T follicular helper cell (primary cell): ENCODE data around the gene HECW1.

Experiments used
- DNase-seq: peaks from one replicate; pipeline ENCODE4 v3.0.0-alpha.2; 2020; ENCODE audit warnings: low read depth

The HECW1 gene

DNA sequence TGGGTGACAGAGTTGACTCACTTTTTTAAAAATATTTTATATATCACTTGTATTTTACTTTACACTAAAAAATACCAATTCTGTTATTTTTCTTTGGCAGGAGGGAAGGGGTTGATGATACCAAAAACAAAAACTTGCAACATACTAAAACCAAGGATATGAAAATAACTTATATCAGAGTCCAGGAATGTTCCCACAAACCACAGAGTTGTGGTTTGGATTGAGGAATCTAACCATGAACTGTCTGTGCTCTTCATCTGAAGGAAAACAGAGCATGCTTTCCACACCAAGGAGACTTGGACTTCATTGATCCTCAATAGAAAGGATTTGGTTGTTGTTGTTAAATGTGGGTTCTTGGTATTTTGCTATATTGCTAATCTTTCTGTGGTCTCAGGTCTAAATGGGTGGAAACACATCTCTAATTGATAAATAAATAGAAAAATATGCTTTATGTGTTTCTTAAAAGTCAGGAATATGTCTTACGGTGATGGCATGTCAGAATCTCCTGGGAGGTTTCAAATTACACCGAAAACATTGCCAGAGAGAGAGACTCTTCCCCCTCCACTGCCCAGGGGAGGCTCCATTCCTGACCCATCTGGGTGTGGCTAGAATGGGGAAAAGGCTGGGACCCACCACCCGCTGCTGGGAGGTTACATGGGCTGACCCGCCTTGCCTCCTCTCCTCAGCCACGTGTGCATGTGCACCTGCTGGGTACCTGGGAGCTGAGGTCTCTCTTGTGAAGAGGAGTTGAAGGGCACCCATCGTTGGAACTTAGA, 423.6 kb downstream of the HECW1 start:
- DNase-seq, result no peak

DNA sequence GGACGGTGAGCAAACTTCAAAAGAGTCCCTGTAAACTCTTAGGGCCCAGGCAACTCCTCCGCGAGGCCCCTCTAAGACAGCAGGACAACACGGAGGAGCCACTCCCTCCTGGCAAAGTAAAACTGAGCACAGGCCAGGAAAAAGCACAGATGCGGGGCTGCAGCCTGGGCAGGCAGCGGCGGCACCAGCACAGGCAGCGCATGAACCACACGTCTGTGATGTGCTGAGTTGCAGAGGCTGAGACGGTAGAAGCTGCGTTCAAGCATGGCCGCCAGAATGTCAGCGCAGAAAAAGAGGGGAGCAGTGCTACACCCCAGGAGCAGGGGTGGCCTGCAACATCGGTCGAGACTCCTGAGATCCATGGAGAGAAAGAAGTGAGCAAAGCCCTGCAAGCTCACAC, 424.3 kb downstream of the HECW1 start:
- DNase-seq, result no peak

DNA sequence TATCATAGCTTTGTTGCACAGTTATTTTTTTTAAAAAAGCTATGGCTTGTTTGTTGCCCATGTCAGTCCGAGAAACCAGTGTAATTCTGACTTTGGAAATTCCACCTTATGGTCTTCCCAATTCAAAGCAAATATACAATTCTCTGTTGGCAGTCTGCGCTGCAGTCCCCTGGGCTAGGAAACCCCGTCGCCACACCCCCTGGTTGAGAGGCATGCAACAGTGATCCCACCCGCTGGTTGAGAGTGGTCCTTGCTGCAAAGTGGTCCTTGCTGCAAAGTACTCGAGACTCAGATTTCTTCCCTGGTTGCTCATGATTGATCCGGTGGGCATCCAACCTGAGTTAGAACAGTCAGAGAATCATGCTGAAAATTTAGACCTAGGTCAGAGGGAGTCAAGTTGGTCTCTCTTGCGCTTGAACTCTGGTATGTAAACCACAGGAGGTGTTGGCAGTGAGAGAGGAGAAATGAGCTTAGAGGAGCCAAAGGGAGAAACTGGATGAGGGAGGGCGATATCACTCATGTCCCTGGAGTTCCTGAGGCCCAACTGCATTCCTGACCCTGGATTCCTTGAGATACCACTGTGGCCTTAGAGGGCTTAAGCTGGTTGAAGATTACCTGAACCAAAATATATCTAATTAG, 425.4 kb downstream of the HECW1 start:
- no peak for DNase-seq

DNA sequence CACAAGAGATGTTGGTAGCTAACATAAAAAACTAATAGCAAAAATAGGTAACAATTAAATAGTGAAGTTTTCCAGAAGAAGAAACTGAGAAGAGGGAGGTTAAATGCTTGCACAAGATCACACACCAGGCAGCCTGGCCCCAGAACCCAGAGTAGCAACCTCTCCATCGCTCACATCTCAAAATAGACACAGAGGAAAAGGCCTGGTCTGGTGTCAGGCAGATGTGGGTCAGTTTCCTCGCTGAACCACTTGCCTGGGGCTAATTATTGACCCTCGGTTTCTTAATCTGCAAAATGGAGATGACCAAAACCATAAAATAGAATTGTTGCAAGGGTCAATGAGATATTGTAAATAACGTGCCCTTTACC, 425.9 kb downstream of the HECW1 start:
- no peak for DNase-seq

DNA sequence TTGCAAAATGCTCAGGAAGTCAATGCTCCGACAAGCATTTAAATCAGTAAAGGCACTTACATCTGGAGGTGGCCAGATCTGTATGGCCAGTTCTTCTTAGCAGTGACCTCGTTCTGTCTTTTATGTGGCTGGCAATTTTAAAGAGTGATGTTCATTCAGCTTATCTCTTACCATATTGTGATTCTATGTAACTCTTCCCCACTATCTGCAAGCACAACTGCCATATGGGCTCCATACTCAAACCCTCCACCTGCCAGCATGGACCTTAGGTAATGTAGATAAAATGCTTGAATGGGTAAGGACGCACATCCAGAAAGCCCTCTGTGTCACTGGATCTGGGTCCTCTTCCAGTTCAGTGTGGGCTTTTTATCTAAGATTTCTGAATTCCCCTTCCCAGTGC, 428.0 kb downstream of the HECW1 start:
- DNase-seq, result no peak

DNA sequence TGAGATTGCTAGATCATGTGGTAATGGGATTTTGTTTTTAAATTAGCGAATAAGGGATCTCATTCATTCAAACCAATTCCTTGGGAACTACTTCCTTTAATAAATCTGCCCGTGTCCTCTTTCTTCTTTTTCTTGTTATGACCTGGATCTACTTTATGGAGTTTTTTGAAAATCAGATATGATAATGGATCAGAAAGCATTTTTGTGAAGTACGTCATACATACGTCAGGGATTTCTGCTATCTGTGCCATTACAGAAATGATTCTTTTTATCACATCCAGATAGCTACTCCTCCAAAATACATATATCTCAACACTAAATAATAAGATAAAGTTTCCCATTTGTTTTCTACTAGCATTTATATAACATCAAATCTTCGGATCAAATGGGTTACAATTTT, 430.3 kb downstream of the HECW1 start:
- DNase-seq, result no peak

DNA sequence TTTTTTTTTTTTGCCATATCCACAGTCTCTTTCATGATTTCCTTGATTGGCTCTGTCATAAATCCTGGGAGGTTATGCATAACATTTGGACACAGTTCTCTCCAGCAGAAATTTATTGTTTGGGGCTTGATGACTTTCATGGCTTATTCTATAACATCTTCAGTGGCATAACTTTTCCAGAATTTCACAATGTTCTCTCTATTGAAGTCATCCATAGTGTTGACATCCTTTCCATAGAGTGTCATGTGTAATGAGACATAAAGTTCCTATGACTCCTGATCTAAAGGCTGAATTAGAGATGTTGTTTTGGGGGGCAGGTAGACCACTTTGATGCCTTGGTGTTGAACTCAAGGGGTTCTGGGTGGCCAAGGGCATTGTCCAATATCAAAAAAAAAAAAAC, 433.8 kb downstream of the HECW1 start:
- DNase-seq, result no peak

DNA sequence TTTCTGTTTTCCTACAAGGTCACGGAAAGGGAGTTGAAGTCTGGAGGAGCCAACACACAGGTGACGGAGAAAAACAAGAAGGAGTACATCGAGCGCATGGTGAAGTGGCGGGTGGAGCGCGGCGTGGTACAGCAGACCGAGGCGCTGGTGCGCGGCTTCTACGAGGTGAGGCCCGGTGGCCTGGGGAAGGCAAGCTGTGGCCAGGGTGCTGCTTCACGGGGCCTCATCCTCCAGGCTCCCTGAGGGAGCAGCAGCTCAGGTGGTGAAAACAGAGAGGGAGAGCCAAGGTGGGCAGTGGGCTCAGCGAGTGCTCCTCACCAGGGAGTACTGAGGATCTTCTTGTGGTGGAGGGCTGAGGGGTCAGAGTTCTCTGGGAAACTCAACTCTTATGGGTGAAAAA, 438.0 kb downstream of the HECW1 start:
- DNase-seq, result no peak

DNA sequence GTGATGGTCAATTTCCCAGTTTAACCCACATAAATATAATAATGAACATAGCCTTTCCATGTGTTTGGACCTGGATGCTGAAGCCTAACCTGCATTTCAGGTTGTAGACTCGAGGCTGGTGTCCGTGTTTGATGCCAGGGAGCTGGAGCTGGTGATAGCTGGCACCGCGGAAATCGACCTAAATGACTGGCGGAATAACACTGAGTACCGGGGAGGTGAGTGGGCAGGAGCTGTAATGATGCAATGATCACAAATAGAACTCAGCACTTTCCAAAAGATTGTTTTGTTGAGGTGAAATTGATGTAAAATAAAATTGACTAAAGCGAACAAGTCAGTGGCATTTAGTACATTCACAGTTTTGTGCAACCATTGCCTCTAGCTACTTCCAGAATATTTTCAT, 439.7 kb downstream of the HECW1 start:
- no peak for DNase-seq

DNA sequence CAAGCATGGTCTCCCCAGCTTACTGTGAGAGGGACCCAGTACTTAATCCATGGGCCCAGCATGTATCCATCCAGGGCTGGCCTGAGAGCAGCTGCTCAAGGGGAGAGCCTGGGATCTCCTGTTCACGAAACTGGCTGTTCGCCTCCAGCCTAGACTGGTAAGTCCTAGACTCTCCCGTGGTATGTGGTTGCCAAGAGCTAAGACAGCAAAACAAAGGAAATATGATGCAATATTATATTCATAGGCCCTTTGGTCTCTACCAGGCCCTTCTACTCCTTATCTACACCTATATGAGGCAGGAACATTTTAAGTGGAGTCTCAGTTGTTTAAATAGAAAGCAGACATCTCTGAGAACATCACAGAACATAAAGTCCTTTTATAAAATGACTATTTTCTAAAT, 441.6 kb downstream of the HECW1 start:
- no peak for DNase-seq

DNA sequence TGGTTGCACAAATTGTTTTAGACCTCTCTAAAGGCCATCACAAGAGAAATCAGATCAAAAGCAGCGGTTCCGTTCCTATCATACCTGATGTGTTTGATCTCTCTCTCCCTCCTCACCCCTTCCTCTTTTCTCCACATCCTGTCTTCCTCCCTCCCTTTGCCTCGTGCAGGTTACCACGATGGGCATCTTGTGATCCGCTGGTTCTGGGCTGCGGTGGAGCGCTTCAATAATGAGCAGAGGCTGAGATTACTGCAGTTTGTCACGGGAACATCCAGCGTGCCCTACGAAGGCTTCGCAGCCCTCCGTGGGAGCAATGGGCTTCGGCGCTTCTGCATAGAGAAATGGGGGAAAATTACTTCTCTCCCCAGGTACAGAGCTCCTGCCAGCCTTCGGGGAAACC, 442.0 kb downstream of the HECW1 start:
- no peak for DNase-seq

DNA sequence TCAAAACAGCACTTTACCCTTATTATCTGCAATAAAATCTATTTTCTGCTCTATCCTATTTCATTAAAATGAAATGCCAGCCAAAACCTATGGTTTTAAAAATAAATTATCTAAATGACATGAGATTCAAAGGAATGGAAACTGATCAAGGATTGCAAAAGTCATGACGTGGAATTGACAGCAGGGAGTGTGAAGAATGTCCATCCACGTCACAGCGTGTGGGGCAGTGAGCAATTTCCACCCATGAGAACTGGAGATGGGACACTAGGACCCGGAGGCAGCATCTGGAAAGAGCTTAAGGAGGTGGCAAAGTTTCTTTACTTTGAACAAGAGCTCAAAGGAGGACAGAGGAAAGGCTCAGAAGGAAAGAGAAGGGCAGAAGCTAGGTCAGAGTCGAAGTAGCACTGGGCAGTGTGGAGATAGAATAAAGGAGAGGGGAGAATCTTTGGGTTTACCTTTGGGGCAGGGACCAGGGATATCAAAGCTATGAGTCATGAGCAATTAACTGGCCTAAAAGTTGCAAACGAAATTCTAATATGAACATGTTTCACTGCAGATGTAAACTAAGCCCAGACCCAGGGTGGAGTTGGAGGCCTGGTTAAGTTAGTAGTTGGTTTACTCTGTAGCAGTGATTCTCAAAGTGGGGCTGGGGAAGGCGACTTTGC, 445.5 kb downstream of the HECW1 start:
- no peak for DNase-seq

DNA sequence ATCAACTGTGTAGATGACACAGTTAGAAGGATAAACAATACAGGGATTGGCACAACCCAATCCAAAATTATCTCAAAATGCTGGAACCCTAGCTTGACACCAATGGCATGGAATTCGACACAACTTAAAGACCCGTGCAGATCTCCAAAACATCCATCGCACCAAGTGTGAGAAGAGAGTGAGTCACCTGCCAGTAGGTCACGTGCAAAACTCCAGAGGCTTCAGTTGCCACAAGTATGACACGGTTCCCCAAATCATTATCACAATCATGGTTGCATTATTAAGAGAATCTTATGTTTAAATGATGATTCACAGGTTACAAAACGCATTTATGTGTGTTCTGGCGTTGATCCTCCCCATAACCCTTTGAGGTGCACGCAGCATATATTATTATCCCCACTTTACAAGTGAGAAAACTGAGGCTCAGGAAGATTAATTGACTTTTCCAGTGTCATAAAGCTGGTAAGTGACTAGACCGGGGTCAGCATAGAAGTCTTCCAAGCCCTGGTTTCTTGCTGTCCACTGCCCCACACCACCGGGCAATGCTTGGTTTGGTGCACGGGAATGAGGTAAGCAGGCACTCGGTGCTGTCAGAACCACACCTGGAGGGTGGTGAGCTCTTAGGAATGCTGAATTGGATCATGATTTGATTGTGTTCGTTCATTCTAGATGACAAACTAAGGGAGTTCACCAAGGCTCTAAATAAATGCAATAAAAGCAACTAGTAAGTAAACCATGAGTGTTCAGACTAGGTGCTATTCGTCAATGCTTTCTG, 446.9 kb downstream of the HECW1 start:
- no peak for DNase-seq

DNA sequence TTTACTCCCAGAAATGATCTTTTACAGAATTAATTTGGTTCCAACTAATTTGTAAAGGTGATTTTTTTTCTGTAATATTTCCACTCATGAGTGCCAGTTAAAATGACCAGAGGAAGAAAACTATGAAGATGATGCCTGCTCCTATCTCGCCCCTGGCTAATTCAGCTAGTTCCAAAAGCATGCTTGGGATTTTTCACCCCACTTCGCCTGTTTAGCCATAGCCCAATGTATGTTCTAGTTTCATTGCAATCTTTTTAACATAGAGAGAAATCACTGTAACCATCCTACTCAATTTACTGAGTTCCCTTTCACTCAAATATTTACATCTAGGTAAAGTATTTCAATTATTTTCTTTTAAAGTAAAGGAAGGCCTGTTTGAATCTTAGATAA, 447.5 kb downstream of the HECW1 start:
- DNase-seq, result no peak

DNA sequence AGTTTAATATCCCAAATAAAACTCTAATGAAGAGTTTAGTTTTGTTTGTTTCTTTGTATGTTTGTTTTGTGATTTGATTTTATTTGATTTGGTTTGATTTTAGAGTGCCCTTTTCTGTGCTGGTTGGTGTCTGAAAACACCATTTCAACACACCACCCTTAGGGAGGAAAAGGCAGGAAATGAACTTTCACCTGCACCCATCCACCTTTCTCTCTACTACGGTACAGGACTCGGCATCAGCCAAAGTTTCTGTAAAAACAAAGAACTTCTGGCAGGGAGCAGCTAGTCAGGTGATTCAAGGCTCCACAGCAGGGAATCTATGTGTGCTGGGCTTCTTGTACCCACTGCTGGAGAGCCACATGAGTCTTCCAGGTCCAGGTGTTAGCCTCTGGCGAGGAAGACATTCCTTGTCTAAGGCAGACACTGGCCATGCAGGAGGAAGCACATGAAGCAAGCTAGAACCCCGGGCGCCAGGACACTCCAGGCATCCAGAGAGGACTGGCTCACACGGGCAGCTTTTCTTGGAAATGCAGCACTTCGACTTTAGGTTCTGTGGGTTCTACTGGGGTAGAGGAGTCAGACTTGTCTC, 448.4 kb downstream of the HECW1 start:
- DNase-seq, result no peak

DNA sequence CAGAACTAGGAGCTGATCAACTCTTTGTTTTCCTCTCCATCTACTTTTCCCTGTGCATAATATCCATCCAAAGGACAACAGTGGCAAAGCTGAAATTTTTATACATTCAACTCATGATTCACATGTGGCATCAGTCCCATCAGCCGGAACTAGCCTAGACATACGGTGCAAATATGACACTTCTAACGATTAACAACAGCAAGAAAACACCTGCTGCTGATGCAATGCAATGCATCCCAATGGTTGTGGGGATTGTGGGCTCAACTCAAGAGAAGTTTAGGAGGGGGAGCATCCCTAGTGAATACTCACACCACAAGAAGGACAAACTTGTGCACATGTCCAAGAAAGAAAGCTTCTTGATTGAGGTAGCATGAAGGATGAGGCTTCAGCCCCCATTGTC, 449.9 kb downstream of the HECW1 start:
- no peak for DNase-seq

DNA sequence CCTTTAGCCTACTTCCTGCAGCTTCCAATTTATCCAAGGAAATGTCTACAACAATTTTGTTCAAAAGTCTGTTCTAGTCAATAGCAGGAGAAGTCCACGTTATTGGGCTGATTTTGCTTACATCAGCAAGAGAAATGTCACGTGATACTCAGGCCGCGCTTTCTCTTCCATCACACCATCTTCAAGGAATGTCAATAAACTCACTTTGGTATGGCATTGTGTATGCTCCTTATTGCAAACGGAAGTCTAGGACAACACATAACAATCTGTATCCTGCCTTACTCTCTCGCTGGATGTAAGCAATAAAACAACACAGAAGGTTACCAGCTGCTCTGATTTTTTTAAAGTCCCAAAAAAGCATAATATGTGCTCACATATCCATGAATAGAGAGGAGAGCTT, 453.3 kb downstream of the HECW1 start:
- DNase-seq, result no peak

DNA sequence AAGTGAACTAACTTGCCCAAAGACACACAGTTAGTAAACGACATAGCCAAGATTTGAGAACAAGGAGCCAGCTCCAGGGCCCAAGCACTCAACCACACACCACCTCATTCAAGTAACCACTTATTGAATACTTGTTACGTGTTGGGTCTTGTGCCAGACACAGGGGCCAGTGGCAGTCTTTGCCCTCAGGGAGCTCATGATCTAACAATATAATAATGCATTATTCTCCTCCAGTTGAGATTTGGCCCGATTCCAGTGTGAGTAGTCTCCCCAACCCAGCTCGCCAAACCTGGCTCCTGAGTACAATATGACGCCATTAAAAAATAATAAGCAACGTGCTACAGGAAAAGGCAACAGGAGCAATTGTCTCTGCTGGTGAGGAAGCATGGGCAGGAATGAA, 456.1 kb downstream of the HECW1 start:
- no peak for DNase-seq

DNA sequence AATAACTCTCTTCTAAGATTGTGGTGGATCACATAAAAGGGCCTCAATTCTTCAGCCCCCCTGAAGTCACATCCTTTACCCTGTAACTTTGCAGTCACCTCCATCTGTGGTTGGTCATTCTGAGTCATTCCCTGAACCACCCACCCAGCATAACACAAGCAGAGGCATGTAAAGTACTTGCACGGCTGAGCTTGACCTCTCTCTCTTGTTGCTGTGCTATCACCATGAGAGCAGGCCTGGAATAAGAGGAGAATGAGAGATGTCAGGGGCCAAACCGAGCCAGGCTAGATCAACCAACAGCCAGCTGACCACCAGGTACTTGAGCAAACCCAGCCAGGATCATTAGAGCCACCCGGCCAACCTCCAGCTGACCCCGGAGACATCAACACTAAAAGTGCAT, 457.0 kb downstream of the HECW1 start:
- DNase-seq, result no peak

DNA sequence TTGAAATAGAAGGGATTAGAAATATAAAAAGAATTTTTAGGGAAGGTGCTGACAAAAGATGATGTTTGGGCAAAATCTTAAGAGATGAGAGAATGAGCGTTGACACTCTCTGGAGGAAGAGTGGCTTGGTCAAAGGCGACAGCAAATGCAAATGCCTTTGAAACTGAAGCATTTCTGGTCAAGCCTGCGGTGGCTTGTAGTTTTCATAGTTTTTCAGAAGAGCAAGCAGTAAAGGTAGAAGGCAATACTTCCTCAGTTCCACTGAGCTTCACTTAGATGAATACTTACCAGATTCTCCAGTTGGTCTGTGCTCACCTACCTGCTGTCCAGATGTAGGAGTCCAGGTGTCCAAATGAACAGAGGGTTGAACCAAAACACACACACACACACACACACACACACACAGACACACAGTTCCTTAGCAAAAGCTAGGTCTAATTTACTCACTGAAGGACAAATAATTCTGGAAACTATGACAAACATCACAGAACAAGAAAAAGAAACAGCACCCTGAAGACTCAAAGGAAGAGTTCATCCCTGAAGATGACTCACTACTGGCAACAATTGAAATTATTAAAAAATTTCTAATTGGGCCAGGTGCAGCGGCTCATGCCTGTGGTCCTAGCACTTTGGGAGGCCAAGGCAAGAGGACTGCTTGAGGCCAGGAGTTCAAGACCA, 458.4 kb downstream of the HECW1 start:
- DNase-seq, result no peak

DNA sequence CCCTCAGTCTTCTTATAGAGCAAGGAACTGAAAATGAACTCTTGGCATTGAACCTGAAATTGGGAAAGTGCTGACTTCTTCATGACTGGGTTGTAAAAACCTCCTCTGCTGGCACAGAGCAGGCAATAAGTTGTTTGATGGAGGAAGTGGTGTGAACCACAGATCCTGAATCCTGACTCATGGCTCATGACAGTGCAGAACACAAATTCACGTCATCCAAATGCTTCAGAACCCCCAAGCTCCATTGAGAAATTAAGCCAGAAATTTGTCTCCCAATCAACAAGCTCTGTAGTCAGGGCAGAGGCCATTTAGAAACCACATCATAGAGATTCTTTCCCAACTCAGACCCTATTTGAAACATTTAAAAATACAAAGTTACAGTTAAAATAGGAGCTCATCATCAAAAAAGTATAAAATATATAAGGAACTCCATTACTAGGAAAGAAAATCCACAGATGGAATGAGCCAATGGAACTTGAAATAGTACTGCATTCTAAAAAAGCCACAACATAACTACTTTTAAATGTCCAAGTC, 460.1 kb downstream of the HECW1 start:
- DNase-seq, result no peak
